Caco-2 (cell line): ENCODE data around the gene ABHD2. TPM values are rescaled to one million over a fixed set of nuclear protein-coding genes. Genes with fewer than 3 reads are reported as not detected.

Source experiments
- BruUV-seq: library from RNA; stranded (reverse); fragments of 400-500 nt; replicated peaks from 2 replicates; lab custom pipeline; 2021; lab: Mats Ljungman, UMichigan
- CTCF ChIA-PET: fragments of 300-600 bp; sonication (Branson Sonifier 250); formaldehyde crosslinking; loops from one replicate; lab custom pipeline; 2022; ENCODE audit warnings: antibody characterized with exemption; lab: Charles Lee
- POLR2A ChIA-PET: fragments of 300-600 bp; sonication (Branson Sonifier 250); formaldehyde crosslinking; loops from one replicate; lab custom pipeline; 2022; ENCODE audit warnings: antibody characterized with exemption; lab: Charles Lee
- DNase-seq, 2 experiments: peaks; one replicate each; pipeline versions ENCODE4 v3.0.0 to v3.0.0-alpha.2; 2020 to 2022
- H3K27me3 ChIP-seq: replicated peaks from 2 replicates; pipeline ENCODE4 v1.6.0; 2011; ENCODE audit warnings: low read length; ENCODE audit not compliant: control insufficient read depth, insufficient read depth
- H3K36me3 ChIP-seq: 2 replicates; pipeline ENCODE4 v1.5.1; 2011; ENCODE audit warnings: low read length; ENCODE audit not compliant: control insufficient read depth, insufficient read depth
- H3K4me1 ChIP-seq: fragments of 250-450 bp; sonication (Bioruptor Pico); 2 replicates; pipeline ENCODE4 v1.5.1; 2020; ENCODE audit warnings: mild to moderate bottlenecking
- H3K4me3 ChIP-seq: 2 replicates; pipeline ENCODE4 v1.5.1; 2011; ENCODE audit warnings: low read depth, mild to moderate bottlenecking, control low read depth, low read length
- H3K9me3 ChIP-seq: fragments of 250-450 bp; sonication (Bioruptor Pico); 2 replicates; pipeline ENCODE4 v1.5.1; 2020; ENCODE audit warnings: mild to moderate bottlenecking, moderate library complexity
- H3K27ac Mint-ChIP-seq: one replicate; pipeline ENCODE4 v1.8.0; 2022; ENCODE audit warnings: mixed read lengths; ENCODE audit not compliant: unreplicated experiment
- H3K27me3 Mint-ChIP-seq: one replicate; pipeline ENCODE4 v1.8.0; 2022; ENCODE audit warnings: mixed read lengths; ENCODE audit not compliant: insufficient read depth, unreplicated experiment
- H3K36me3 Mint-ChIP-seq: one replicate; pipeline ENCODE4 v1.8.0; 2022; ENCODE audit warnings: mild to moderate bottlenecking, mixed read lengths; ENCODE audit not compliant: insufficient read depth, unreplicated experiment
- H3K4me1 Mint-ChIP-seq: one replicate; pipeline ENCODE4 v1.8.0; 2022; ENCODE audit warnings: low read depth, mixed read lengths; ENCODE audit not compliant: unreplicated experiment
- H3K4me3 Mint-ChIP-seq: one replicate; pipeline ENCODE4 v1.8.0; 2022; ENCODE audit warnings: mild to moderate bottlenecking, moderate library complexity, mixed read lengths; ENCODE audit not compliant: unreplicated experiment
- H3K9me3 Mint-ChIP-seq: one replicate; pipeline ENCODE4 v1.8.0; 2022; ENCODE audit warnings: mixed read lengths; ENCODE audit not compliant: unreplicated experiment
- intact Hi-C: fragments of 100-400 bp; cut with micrococcal nuclease; formaldehyde crosslinking; loops from one replicate; pipeline ENCODE4 v1.10.0; 2022; ENCODE audit not compliant: unreplicated experiment
- total RNA-seq: library from RNA; stranded (reverse); gene quantifications from 2 replicates; pipeline ENCODE4 v1.2.3, GENCODE V29; 2022
- TF ChIP-seq, protein P1 (sequence below), 2 experiments: fragments of 200-600 bp in 1 of 2; IDR thresholded peaks; 1 replicate in 1 of 2; 2 replicates in 1 of 2; pipeline versions ENCODE4 v1.5.1 to v1.8.0; 2011 to 2022; ENCODE audit warnings: antibody characterized with exemption in 1 of 2, control low read depth in 1 of 2, inconsistent platforms in 1 of 2, low read depth in 1 of 2, low read length in 1 of 2, mild to moderate bottlenecking in 1 of 2, moderate library complexity in 1 of 2; ENCODE audit not compliant: insufficient read depth in 1 of 2, severe bottlenecking in 1 of 2, unreplicated experiment in 1 of 2

Gene ABHD2
- total RNA-seq, 1 experiment from 2014 or later, result 63.0 TPM

DNA sequence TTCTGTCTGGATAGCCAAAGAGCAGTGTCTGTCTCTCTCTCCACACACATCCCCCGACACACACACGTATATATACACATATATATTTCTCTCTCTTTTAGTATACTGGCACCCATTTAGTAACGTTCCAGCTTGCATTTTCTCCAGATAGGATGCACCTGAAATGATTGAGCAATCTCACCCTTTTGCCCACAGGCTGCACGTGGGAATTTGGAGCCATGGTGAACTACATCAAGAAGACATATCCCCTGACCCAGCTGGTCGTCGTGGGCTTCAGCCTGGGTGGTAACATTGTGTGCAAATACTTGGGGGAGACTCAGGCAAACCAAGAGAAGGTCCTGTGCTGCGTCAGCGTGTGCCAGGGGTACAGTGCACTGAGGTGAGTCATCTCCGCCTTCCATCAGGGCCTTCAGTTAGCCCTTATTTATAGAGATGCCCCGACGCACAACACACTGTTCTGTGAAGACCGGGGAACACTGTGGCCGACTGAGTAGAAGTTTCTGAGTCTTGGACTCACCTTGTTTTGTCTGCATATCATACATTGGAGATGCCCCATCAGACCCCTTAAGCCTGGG is 87.4 kb downstream of the ABHD2 start:
- intact Hi-C loops, result loop anchor here (10.0 kb wide), 1 partner anchor 301 kb away; no protein-coding TSS in a partner anchor
- Mint-ChIP-seq H3K27ac (no peak overlapping the region), H3K27me3 (no peaks in the 10 kb centered on the region), H3K9me3 (no peaks in the 10 kb centered on the region), H3K4me1 (no peaks in the 10 kb centered on the region), H3K36me3 (peaks cover 15% of the 10 kb centered on the region), H3K4me3 (no peak overlapping the region)
- DNase-seq, result no peak
- Histone ChIP-seq H3K27me3 (no peaks in the 10 kb centered on the region), H3K4me1 (no peaks in the 10 kb centered on the region), H3K9me3 (no peaks in the 10 kb centered on the region), H3K4me3 (no peak overlapping the region), H3K36me3 (no peaks in the 10 kb centered on the region)
- ChIA-PET CTCF (no interaction called here), POLR2A (no interaction called here)
- TF ChIP-seq, protein P1, sequence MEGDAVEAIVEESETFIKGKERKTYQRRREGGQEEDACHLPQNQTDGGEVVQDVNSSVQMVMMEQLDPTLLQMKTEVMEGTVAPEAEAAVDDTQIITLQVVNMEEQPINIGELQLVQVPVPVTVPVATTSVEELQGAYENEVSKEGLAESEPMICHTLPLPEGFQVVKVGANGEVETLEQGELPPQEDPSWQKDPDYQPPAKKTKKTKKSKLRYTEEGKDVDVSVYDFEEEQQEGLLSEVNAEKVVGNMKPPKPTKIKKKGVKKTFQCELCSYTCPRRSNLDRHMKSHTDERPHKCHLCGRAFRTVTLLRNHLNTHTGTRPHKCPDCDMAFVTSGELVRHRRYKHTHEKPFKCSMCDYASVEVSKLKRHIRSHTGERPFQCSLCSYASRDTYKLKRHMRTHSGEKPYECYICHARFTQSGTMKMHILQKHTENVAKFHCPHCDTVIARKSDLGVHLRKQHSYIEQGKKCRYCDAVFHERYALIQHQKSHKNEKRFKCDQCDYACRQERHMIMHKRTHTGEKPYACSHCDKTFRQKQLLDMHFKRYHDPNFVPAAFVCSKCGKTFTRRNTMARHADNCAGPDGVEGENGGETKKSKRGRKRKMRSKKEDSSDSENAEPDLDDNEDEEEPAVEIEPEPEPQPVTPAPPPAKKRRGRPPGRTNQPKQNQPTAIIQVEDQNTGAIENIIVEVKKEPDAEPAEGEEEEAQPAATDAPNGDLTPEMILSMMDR (IDR thresholded peaks at IDR 0.05; ENCODE audit: insufficient read depth in 1 of 2, low read depth in 1 of 2, low read length in 1 of 2, severe bottlenecking in 1 of 2, unreplicated experiment in 1 of 2), result no peak
- no TSS peak for BruUV-seq

DNA sequence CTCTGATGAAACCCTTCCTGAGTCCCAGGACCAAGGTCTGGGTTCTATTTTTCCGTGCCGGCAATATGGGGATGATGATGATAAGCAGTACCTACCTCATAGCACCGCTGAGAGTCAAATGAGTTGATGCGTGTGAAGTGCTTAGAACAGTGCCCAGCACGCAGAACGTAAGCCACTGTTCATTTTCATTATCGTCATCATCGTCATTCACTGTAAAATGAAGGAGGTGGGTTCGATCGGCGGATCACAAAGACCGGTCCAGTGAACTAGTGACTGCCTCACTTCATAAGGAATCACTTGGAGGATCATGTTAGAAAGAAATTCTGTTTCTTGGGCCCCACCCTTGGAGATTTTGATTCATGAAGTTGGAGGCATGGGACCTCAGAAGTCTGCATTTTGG is 88.9 kb downstream of the ABHD2 start:
- intact Hi-C loops, result loop anchor here (1.0 to 10.0 kb wide), 3 partner anchors 120 to 302 kb away; no protein-coding TSS in a partner anchor
- H3K27me3 ChIP-seq, result no peaks in the 10 kb centered on the region
- H3K4me1 Mint-ChIP-seq, result no peaks in the 10 kb centered on the region
- H3K4me1 ChIP-seq, result no peaks in the 10 kb centered on the region
- DNase-seq, result no peak
- TF ChIP-seq, protein P1 (IDR thresholded peaks at IDR 0.05; ENCODE audit: insufficient read depth in 1 of 2, low read depth in 1 of 2, low read length in 1 of 2, severe bottlenecking in 1 of 2, unreplicated experiment in 1 of 2), result no peak
- H3K36me3 ChIP-seq, result no peaks in the 10 kb centered on the region
- H3K9me3 Mint-ChIP-seq, result no peaks in the 10 kb centered on the region
- H3K27me3 Mint-ChIP-seq, result no peaks in the 10 kb centered on the region
- no TSS peak for BruUV-seq
- ChIA-PET CTCF (interaction anchor here (0.7 to 1.9 kb wide), 13 partner anchors 12 to 274 kb away, joined by 3 to 16 read pairs (median 5); partner anchors contain the start of gene ABHD2), POLR2A (no interaction called here)
- H3K36me3 Mint-ChIP-seq, result peaks cover 15% of the 10 kb centered on the region
- no peak overlapping the region for H3K4me3 ChIP-seq
- no peak overlapping the region for H3K4me3 Mint-ChIP-seq
- no peaks in the 10 kb centered on the region for H3K9me3 ChIP-seq
- H3K27ac Mint-ChIP-seq, result no peak overlapping the region

DNA sequence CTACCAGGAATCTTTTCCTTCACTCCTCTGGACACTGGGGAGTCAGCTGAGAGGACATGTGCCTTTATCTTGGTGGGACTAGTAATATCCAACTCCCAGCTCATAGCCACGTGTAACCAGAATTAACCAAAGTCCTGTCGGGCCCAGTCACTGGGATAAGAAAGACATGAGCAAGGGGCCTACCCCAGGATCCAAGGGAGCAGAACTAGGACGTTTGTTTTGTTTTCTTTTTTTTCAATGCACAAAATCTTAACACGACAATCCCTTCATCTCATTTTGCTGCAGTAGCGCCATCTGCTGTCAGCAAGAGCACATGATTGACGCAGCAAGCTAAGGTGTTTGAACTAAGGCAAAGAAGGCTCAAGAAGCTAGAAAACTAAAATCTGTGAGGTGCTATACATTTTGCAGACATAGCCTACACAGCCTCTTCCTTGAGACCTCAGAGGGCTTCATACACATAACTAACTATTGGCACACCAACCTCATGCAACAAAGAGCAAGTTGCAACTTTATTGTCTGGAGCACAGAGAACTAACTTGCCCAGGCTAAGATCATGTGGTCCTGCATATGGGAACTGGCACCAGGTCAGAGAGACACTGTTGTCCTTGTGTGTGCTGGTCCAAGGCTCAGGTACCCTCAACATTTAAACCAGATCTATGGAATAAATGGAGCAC is 89.5 kb downstream of the ABHD2 start:
- no peaks in the 10 kb centered on the region for H3K27me3 ChIP-seq
- peaks cover 18% of the 10 kb centered on the region for H3K36me3 Mint-ChIP-seq
- no TSS peak for BruUV-seq
- H3K4me3 Mint-ChIP-seq, result no peak overlapping the region
- no peaks in the 10 kb centered on the region for H3K27me3 Mint-ChIP-seq
- ChIA-PET CTCF (interaction anchor here (0.5 to 1.9 kb wide), 20 partner anchors 13 to 509 kb away, joined by 3 to 16 read pairs (median 4); partner anchors contain the start of gene ABHD2), POLR2A (no interaction called here)
- H3K36me3 ChIP-seq, result no peaks in the 10 kb centered on the region
- peak; percentile 55 to 57 for DNase-seq
- H3K4me1 ChIP-seq, result no peaks in the 10 kb centered on the region
- no peaks in the 10 kb centered on the region for H3K9me3 ChIP-seq
- no peak overlapping the region for H3K4me3 ChIP-seq
- intact Hi-C loops, result loop anchor here (1.0 to 10.0 kb wide), 3 partner anchors 120 to 303 kb away; no protein-coding TSS in a partner anchor
- H3K27ac Mint-ChIP-seq, result no peak overlapping the region
- no peaks in the 10 kb centered on the region for H3K9me3 Mint-ChIP-seq
- TF ChIP-seq, protein P1 (IDR thresholded peaks at IDR 0.05; ENCODE audit: insufficient read depth in 1 of 2, low read depth in 1 of 2, low read length in 1 of 2, severe bottlenecking in 1 of 2, unreplicated experiment in 1 of 2), result peak; percentile 81 to 84
- H3K4me1 Mint-ChIP-seq, result no peaks in the 10 kb centered on the region
